ENCODE measurements around the gene DAP.
"Not testable (repeated sequence)": the region's sequence is repeated elsewhere in the genome, so short reads cannot be mapped to it uniquely, and the experiment has no call there.

The DAP gene

GRCh38 chr5:10631316-10631996 is 129.6 kb downstream of the DAP start:
- no peak for TF ChIP-seq CTCF (IDR thresholded peaks at IDR 0.05; ENCODE audit: low read depth, low read length, missing control alignments)
- DNase-seq (ENCODE audit: low read depth), result no peak
- H3K4me3 ChIP-seq (ENCODE audit: low read depth, low read length), result no peak overlapping the region
- in situ Hi-C loops (cut with HindIII; ENCODE audit: low sequenced_read_pairs), result no loop called here

GRCh38 chr5:10630744-10631143 is 130.3 kb downstream of the DAP start:
- H3K4me3 ChIP-seq (ENCODE audit: low read depth, low read length); in situ Hi-C loops (cut with HindIII; ENCODE audit: low sequenced_read_pairs); DNase-seq (ENCODE audit: low read depth): not testable (repeated sequence)

DNA sequence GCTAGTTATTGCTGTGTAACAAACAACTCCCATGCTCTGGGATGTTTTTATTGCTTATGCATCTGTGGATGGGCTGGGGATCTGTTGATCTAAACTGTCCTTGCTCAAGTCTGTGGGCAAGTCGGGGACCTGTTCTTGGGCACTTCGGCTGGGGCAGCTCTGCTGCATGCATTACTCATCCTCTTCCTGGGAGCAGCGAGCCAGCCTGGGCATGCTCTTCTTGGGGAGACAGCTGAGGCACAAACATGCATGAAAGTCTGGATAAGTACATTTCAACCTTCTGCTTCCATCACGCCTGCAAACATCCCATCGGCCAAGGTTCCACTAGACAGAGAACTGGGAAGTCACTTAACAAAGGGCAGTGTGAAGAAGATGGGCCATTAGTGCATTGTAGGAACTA is 130.9 kb downstream of the DAP start:
- no peak for DNase-seq (ENCODE audit: low read depth)
- no peak overlapping the region for H3K4me3 ChIP-seq (ENCODE audit: low read depth, low read length)
- TF ChIP-seq CTCF (IDR thresholded peaks at IDR 0.05; ENCODE audit: low read depth, low read length, missing control alignments), result no peak
- in situ Hi-C loops (cut with HindIII; ENCODE audit: low sequenced_read_pairs), result no loop called here

GRCh38 chr5:10629682-10630081 is 131.4 kb downstream of the DAP start:
- no peak overlapping the region for H3K4me3 ChIP-seq (ENCODE audit: low read depth, low read length)
- TF ChIP-seq CTCF (IDR thresholded peaks at IDR 0.05; ENCODE audit: low read depth, low read length, missing control alignments), result no peak
- DNase-seq (ENCODE audit: low read depth), result no peak
- in situ Hi-C loops (cut with HindIII; ENCODE audit: low sequenced_read_pairs), result loop anchor here (5.0 to 10.0 kb wide), 3 partner anchors 62 to 245 kb away; no protein-coding TSS in a partner anchor
